NCI-H2196 (cell line): ENCODE measurements around the gene RBM26.
"Not testable (repeated sequence)": the region's sequence is repeated elsewhere in the genome, so short reads cannot be mapped to it uniquely, and the experiment has no call there.

Experiments used
- DNase-seq: peaks from one replicate; lab custom pipeline; 2025; ENCODE audit not compliant: unreplicated experiment; lab: John Stamatoyannopoulos, UW

Gene RBM26

DNA sequence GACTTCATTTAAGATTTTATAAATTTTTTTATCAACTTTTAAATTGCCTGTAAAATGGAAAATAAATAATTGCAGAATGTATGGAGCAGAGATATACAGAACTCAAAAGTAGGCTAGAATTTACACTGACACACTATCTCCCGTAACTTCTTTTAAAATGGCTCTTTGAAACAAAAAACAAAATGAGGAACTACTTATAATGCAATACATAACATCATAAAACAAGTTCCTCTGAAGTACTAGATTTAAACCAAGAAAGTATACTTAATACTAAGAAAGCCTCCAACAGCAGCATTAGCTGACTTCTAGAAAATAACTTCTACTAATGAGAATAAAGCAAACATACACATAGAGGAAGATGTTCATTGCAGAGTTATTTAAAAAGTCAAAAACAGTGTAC lies 17.0 kb downstream of the RBM26 start:
- DNase-seq = no peak

DNA sequence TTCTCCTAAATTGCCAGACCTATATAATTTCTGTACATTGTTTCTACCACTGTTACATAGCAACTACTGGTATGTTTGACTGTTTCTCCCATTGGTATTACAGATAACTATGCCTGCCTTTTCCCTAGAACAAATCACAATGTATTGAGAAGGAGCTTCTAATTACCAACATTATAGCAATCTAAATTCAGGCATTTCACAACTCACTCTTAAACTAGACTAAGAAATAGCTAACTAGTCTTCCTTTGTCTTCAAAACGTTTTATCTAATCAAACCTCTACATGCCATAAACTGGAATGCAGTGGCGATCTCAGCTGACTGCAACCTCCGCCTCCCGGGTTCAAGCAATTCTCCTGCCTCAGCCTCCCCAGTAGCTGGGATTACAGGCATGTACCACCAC lies 18.2 kb downstream of the RBM26 start:
- no peak for DNase-seq

DNA sequence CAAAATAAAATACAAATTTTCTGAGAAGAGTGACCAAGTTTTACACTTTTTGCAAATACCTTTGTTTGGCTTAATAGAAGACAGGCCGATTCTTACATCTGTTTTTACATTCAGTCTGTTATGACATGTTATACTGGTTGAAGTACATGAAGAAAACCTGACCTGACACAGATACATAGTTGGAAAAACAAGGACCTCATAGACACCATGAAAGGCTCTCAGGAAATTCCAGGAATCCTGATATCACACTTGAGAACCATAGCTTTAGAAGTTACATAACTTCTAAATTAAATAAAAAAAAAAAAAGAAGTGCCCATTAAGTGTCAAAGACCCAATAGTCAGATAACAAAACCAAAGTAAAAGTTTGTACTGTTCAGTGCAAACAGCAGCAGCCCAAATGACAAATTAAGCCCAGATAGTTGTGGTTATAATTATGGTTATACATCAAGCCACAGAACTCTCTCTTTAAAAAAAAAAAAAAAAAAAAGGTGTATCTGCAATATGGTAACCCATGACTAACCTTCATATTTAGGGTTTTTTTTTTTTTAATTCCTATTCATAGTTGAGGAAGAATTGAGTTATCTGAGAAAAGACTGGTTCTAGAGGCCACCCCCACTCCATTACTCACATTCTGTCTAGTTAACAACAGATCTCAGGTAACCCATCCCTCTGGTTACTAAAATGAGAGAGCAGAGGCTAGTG lies 19.8 kb downstream of the RBM26 start:
- DNase-seq = no peak

DNA sequence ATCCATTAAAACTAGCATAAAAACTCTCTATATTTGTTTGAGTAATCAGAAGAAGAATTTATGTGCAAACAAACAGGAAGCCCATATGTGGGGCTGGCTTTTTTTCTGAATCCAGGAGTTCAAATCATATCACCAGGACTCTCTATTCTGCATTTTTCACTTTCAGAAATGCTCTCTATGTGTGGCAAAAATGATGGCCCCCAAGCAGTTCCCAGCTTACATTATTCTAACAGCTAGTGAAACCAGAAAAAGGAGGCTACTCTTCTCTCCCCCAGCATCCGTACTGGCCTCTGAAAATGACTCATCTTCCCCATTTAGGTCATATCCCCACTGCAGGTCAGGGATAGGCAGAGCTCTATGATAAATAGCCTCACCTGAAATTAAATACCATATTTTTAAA lies 20.4 kb downstream of the RBM26 start:
- DNase-seq = no peak

DNA sequence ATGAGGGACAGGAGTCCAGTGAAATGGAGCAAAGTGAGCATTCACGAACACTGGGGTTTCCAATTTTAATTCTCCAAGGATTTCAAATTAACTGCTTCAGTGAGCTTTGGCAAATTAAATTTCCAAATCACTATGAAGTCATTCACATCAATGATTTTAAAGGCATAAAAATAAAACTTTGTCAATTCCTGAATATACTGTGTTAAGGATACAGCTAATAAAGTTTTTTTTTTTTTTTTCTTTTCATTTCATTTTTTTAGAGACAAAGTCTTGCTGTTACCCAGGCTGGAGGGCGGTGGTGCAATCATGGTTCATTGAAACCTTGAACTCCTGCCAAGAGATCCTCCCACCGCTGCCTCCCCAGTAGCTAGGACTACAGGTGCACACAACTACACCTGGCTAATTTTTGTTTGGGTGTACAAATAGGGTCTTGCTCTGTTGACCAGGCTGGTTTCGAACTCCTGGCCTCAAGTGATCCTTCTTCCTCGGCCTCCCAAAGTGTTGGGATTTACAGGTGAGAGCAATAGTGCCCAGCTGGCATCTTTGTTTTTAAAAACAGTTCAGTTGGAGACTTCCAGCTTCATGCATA lies 21.9 kb downstream of the RBM26 start:
- no peak for DNase-seq

DNA sequence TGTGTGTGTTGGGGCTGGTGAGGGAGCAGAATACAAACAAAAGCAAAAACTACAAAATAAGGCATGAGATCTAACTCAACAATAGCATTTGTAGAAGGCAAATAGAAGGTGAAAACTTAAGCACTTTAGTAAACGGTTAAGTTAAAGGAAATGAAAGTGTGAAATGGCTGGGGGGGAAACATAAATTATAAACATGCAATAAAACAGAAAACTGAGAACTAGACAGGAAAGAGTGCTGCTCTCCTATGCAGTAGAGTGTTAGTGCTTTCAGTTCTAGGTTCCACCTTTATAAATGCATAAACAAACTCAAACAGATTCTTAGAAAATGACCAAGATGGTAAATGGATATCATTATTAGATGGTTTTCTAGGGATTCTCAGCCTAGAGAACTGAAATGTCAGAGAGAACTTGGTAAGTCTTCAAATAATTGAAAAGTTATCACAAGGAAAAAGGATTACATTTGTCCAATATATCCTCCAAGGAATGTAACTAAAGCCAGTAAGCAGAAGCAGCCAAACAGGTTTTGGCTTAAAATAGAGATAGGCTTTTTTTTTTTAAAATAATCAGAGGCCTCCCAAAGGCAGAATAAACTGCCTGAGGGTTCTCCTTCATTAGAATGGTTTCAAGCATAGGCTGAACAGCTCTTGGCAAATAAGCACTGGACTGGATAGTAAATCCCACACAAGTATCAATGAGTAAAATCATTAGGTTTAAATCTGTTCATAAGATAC lies 23.3 kb downstream of the RBM26 start:
- no peak for DNase-seq

DNA sequence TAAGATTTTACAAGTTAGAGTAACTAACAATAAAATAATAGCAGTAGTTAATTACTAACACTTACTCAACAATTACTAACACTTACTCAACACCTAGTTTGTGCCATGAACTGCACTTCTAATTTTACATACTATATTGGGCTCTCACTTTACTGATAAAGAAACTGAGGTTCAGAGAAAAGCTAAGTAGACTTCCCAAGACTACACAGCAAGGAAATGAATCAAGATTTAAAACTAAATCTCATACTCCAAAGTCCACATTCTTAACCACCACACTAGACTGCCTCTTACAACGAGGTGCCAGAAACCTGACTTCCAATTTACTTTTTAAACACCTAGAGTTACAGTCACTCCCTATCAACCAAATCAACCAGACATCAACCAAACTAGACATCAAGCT lies 25.1 kb downstream of the RBM26 start:
- DNase-seq = no peak

DNA sequence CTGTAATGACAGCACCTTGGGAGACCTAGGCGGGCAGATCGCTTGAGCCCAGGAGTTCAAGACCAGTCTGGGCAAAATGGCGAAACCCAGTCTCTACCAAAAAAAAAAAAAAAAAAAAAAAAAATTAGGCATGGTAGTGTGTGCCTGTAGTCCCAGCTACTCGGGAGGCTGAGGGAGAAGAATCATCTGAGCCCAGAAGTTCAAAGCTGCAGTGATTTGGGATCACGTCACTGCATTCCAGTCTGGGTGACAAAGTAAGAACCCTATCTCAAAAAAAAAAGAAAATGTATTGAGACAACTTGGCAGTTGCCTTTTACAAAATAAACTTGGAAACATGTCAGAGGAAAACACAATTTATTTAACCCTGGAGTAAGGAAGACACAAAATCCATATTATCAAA lies 26.8 kb downstream of the RBM26 start:
- DNase-seq = no peak

DNA sequence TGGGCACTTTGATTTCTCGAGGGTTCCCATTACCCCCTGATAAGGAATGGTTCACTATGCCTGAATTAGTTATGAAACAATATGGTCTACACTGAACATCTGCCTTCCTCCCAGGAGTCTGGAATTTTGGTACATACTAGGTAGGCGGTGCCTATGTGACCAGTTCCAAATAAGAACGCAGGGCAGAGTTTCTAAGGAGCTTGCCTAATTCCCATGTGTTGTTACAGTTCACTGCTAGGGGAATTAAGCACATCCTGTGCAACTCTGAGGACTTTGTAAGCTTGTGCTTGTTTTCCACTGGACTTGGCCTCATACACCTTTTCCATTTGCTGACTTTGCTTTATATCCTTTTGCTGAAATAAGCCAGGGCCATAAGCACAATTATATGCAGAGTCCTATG lies 29.2 kb downstream of the RBM26 start:
- no peak for DNase-seq

DNA sequence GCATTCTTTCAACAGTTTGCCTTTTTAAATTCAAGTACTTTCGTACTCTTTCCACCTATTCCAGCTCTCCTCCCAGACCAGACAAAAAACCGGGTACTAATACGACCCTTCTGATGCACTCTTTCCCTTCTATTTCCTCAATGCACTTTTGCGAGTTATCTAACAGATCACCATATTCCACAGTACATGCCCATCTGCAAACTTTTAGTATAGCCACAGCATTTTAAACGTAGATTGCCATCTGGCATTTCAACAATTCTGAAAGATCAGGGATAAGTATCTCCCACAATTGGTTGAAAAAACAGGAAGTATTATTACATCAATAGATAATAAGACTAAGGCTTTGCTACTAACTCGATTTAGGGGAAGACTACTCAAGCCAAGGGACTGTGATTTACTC lies 31.5 kb downstream of the RBM26 start:
- no peak for DNase-seq

DNA sequence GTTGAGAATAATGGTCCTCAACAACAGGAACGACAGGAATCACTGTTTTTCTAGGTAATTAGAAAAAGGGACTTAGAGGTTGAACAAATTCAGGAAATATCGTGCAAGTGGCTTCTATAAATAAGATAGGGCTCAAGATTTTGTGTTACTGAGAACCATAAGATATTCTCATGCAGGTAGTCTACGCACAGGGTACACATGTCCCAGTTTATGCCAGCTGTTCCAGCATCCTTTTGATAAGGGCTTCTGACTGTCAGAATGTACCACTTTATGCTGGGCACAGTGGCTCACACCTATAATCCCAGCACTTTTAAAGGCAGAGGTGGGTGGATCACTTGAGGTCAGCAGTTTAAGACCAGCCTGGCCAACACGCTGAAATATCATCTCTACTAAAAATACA lies 32.1 kb downstream of the RBM26 start:
- no peak for DNase-seq

DNA sequence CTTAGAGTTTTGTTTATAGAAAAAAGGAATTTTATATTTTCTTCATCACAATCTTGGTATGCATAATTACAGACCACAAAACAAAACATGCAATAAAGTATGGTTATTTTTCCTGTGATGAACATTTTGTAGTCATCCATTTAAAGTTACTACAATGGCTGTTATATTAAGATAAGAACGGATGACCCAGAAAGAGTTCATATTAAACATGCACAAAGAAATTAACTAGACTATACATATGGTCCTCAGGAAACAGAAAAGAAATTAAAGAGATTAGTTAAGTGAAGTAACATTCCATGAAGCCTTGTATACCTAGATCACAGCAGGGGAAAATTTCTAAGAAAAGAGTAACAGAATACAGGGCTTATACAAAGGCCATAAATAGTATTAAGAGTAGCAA lies 36.8 kb downstream of the RBM26 start:
- no peak for DNase-seq

DNA sequence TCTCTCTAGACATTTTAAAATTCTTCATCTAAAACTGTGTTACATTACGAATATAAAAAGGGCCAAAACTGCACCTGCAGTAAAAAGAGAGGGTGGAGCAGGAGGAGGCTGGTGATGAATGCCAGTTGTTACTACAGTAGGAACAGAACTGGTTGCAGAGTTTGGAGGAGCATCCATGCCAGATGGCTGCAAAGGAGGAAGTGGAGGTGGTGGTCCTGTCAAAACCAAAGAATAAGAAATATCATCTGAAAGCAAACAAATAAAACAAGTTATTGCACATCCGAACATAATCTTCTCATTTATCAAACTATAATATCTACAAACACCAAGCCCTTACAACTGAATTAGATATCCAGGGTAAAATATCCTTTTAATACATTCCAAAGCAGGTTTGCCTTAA lies 40.1 kb downstream of the RBM26 start:
- no peak for DNase-seq

DNA sequence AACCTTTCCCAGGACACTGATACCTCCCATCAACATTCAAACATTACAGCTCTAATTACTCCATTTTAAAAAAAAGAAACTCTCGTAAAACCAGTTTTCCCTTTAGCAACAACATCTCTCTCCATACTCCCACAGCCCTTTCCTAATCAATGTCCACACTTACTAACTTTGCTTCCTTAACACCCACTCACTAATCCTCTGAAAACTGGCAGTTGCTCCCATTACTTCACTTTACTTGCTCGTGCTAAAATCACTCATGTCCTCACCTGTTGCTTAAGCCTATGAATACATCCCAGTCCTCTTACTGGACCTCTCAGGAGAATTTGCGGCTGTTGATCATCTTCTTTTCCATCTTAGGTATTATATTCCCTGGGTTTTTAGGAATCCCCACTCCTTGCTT lies 44.8 kb downstream of the RBM26 start:
- no peak for DNase-seq

DNA sequence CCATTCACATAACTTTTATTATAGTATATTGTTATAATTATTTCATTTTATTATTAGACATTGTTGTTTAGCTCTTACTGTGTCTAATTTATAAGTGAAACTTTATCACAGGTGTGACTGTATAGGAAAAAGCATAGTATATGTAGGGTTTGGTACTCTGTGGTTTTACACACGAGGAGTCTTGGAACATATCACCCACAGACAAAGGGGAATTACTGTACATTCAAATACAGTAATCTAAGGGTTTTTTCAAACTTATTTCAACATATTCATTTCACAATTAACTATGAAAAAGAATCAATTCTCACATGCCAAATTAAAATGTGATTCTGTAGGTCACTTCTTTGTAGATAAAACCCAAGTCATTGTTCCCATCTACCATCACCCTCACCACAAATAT lies 46.0 kb downstream of the RBM26 start:
- DNase-seq = no peak

DNA sequence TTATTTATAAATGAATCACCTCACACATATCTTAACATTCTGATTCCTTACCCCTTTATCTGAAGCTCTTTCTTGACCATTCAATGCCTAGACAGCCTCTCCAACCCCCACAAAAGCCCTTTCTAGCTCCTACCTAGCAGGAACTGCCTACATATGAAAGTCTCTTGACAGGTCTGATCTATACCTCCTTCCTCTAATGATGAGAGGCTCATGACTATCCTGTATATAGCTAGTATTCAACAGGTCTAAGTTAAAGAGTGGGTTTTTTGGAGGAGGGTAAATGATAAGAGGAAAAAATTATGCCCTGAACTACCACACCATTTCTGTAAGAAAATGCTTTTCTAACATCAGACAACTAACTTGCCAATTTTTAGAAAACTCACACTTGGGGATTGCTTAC lies 47.0 kb downstream of the RBM26 start:
- no peak for DNase-seq

DNA sequence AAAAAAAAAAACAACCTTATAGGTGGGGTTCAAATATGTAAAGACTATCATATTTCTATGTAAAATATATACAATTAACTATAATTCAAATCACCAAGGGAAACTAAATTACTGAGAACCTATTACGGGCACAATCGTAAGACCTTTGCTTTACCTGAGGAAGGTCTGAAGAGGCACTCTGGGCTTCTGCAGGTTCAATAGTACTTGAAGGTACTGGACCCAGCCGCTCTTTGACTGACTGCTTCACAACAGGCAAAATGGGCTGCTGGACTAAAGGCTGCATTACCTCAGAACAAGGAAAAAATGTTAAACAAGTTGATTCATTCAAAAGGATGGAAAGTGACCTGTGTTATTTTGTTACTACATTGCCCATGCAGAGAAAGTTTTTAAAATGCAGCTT lies 51.8 kb downstream of the RBM26 start:
- no peak for DNase-seq

DNA sequence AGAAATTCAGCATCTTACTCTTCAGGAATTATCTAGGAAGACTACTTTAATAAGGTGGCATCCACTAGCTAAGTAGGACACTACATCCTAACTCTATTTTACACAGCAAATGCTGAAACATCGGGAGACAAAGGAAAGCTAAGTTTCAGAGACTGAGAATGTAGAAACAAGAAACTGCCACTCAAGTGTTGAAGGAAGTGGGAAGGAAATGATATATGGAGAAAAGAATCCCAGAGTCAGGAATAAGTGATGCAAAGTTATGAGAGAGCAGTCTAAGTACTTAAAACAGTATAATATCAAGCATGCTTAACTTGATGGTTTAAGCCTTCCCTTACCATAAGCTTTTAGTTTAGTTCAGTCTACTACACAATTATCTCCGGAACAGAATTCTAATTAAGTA lies 52.4 kb downstream of the RBM26 start:
- DNase-seq = no peak

DNA sequence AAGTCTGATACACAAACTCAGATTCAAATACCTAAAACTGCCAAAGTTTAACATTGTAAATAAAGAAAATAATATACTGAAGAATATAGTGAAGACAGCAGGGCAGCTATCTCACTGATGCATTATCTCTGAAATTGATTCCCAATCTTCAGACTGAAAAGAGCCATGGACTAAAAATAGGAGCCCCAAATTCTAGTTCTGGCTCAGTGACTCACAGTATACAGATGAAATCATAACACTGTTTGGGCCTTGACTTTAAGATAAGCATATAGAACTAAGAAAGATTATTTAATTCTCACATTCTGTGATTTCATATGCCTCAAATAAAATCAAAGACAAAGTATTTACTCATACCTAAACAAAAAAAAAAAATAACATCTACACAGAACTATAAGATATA lies 53.9 kb downstream of the RBM26 start:
- no peak for DNase-seq

DNA sequence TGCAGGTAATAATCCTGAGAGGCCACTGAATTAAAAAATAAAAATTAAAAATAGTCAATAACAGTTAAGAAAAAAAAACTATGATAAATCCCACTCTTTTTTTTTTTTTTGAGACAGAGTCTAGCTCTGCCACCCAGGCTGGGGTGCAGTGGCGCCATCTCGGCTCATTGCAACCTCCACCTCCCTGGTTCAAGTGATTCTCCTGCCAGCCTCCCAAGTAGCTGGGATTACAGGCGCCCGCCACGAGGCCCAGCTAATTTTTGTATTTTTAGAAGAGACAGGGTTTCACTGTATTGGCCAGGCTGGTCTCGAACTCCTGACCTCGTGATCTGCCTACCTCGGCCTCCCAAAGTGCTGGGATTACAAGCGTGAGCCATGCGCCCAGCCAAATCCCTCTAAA lies 56.4 kb downstream of the RBM26 start:
- DNase-seq = not testable (repeated sequence)

DNA sequence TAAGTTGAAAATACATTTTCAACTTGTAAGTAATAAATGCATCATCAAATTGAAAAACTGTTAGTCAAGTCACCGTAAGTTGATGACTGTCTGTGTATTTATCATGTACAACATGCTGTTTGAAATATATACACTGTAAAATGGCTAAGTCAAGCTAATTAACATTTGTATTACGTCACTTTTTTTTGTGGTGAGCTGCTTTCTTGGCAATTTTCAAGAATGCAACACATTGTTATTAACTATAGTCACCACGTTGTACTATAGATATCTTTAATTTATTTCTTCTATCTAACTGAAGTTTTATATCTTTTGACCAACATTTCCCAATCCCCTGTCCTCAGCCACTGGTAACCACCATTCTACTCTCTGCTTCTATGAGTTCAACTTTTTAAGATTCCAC lies 57.0 kb downstream of the RBM26 start:
- DNase-seq = no peak

DNA sequence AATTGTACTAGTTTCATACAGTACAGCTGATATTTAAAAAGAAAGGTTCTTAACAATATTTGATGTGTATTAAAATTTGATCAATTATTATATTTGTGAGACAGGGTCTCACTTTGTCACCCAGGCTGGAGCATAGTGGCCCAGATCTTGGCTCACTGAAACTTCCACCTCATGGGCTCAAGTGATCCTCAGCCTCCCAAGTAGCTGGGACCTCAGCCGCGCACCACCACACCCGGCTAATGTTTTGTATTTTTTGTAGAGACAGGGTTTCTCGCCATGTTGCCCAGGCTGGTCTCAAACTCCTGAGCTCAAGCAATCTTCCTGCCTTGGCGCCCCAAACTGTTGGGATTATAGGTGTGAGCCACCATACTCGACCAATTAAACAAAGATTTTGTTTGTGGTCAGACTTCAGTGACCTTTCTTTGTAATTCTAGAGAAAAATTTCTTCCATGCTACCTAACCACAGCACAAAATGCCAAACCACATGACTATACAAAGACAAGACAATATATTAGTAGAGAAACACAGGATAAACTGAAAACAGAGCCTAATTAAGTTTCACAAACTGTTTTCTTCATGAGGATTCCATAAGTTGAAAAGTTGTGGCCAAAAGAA lies 59.6 kb downstream of the RBM26 start:
- DNase-seq = no peak
